Nephron progenitor cell (in vitro differentiated cells): ENCODE data around the gene RBM17.
"Not testable (repeated sequence)": the region's sequence is repeated elsewhere in the genome, so short reads cannot be mapped to it uniquely, and the experiment has no call there.

Experiments
- DNase-seq: peaks from one replicate; pipeline ENCODE4 v3.0.0; 2021
- H3K27ac Mint-ChIP-seq: 2 replicates; pipeline ENCODE4 v1.8.0; 2021; ENCODE audit warnings: mild to moderate bottlenecking, moderate library complexity, mixed read lengths
- H3K27me3 Mint-ChIP-seq: 2 replicates; pipeline ENCODE4 v1.8.0; 2021; ENCODE audit warnings: mild to moderate bottlenecking, low read depth, mixed read lengths; ENCODE audit not compliant: poor library complexity
- H3K36me3 Mint-ChIP-seq: 2 replicates; pipeline ENCODE4 v1.8.0; 2021; ENCODE audit warnings: low read depth, mixed read lengths
- H3K4me1 Mint-ChIP-seq: 2 replicates; pipeline ENCODE4 v1.8.0; 2021; ENCODE audit warnings: mixed read lengths
- H3K4me3 Mint-ChIP-seq: 2 replicates; pipeline ENCODE4 v1.8.0; 2021; ENCODE audit warnings: mild to moderate bottlenecking, moderate library complexity, mixed read lengths
- H3K9me3 Mint-ChIP-seq: 2 replicates; pipeline ENCODE4 v1.8.0; 2021; ENCODE audit warnings: mild to moderate bottlenecking, moderate library complexity, mixed read lengths
- CTCF ChIP-seq: fragments of 200-600 bp; sonication (generic); IDR thresholded peaks from 2 replicates; pipeline ENCODE4 v1.5.0; 2021; ENCODE audit warnings: antibody characterized with exemption

Gene RBM17

DNA sequence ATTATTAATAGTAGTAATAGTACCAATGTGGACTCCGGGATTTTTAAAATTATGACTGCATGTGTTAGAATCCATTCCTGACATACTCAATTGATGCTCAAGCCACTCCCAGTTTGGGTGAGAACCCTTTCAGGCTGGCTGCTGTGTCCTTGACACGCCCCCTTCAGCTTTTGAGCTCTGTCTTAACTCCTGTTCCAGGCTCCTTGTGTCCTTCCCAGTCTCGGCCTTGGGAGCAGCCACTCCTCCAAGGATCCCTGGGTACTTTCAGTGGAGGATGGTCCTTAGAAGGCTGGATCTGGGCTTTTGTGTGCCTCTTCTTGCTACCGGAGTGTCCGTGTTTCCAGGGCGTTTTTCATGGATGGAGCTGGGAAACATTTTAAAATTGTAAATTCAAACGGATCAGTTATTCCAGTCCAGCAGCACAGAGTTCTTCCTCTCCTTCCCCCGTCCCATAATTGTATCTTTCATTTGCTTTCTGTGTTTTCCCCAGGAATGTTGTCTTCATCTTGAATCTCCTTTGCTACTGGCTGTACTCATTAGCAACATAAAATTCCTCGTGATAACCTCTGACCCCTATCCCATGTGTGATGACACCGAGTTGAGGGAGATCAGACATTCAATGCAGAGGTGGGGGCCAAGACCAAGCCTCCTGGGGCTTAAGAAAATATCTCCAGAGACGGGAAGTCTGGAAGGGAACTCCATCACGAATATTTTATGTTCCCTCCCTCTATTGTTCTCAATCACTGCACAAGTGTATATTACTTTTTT lies 73.9 kb downstream of the RBM17 start:
- TF ChIP-seq CTCF = no peak
- peaks cover 35% of the 10 kb centered on the region for H3K4me1 Mint-ChIP-seq
- H3K27ac Mint-ChIP-seq = no peak overlapping the region
- no peaks in the 10 kb centered on the region for H3K9me3 Mint-ChIP-seq
- H3K4me3 Mint-ChIP-seq = peak overlapping the region; percentile 37
- no peak for DNase-seq
- no peaks in the 10 kb centered on the region for H3K27me3 Mint-ChIP-seq
- H3K36me3 Mint-ChIP-seq = peaks cover 28% of the 10 kb centered on the region

DNA sequence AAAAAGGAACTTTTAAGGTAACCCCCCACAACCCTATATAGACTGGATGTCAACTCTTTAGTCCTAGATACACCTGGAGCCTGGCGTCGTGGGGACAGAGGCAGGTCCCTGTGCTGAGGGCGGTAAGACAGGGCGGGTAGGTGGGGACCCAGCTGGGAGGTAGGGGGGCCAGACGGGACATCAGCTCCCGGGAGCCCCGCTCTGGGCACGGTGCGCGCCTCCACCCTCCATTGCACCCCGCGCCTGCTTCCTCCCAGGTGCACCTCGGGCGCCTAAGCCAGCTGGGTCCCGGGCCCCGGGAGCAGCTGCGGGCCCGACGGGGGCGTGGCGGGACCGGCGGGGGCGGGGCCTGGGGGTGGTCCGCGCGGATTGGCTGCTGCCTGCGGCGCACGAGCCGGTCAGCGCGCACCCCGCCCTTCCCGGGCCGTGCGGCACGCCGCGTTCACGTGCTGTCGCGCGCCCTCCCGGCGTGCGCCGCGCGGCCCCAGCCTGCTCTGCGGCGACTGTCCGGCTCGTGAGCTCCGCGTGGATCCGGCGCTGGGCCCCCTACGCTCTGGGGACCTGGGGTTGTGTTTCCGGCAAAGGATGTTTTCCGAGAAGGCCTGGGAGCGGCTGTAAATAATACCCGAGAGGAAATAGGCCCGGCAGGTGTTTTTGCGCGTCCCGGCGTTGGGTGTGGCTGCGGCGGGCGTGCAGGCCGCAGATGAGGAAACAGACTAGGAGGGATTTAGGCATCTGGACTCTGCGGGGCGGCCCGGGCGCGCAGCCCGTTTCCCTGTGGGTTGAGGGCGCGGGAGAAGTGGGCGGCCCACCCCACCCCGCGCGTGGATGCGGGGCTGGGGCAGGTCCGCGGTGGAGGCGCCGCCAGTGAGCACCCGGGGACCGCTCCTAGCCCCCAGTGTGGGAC lies 74.8 kb downstream of the RBM17 start:
- Mint-ChIP-seq H3K36me3 (peaks cover 29% of the 10 kb centered on the region), H3K27ac (peak overlapping the region; percentile 88), H3K27me3 (no peaks in the 10 kb centered on the region)

DNA sequence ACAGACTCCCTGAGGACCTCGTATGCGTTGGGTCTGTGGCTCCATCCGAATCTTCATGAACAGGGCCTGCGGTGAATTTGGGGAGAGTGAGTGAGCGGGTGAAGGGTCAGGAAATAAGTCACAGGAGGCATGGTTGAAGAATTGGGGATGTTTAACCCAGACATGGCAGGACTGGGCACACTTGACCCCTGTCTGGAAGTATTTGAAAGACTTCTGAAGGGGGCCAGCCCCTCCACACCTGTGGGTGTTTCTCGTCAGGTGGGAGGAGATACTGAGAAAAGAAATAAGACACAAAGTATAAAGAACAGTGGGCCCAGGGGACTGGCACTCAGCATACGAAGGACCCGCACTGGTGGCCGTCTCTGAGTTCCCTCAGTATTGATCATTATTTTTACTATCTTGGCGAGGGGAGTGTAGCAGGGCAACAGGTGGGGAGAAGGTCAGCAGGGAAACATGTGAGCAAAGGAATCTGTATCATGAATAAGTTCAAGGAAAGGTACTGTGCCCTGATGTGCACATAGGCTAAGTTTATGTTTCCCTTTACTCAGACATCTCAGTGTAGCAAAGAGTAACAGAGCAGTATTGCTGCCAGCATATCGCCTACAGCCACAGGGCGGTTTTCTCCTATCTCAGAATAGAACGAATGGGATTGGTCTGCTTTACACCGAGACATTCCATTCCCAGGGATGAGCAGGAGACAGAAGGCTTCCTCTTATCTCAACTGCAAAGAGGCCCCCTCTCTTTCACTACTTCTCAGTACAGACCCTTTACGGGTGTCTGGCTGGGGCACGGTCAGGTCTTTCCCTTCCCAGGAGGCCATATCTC lies 75.6 kb downstream of the RBM17 start:
- no peak for TF ChIP-seq CTCF
- no peak overlapping the region for H3K27ac Mint-ChIP-seq
- no peaks in the 10 kb centered on the region for H3K27me3 Mint-ChIP-seq
- no peak for DNase-seq
- H3K4me1 Mint-ChIP-seq = peaks cover 44% of the 10 kb centered on the region
- H3K36me3 Mint-ChIP-seq = peaks cover 26% of the 10 kb centered on the region
- peak overlapping the region; percentile 90 for H3K4me3 Mint-ChIP-seq
- no peaks in the 10 kb centered on the region for H3K9me3 Mint-ChIP-seq

More for the DNA sequence above, 74.8 kb downstream of the RBM17 start:
- Mint-ChIP-seq H3K4me1 (peaks cover 38% of the 10 kb centered on the region), H3K9me3 (no peaks in the 10 kb centered on the region), H3K4me3 (peak overlapping the region; percentile 90)
- no peak for TF ChIP-seq CTCF
- peak; percentile 88 for DNase-seq

DNA sequence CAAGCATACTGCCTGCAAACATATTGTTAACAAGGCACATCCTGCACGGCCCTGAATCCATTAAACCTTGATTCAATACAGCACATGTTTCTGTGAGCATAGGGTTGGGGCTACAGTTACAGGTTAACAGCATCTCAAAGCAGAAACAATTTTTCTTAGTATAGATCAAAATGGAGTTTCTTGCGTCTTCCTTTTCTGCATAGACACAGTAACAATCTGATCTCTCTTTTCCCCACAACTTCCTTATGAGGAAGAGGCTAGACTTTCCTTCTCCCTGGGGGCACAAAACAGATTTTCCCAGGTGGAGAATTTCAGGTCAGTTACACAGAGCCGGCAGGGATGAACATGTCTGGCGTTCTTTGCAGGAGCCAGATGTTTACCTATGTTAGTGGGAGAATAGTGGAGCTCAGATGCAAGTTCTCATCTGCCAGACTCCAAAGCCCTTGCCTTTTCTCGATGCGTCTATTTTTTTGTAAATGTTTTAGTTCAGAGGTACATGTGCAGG lies 76.4 kb downstream of the RBM17 start:
- H3K4me3 Mint-ChIP-seq = peak overlapping the region; percentile 90
- H3K27ac Mint-ChIP-seq = peak overlapping the region; percentile 56

GRCh38 chr10:6165933-6166332 lies 77.1 kb downstream of the RBM17 start:
- peaks cover 57% of the 10 kb centered on the region for H3K4me1 Mint-ChIP-seq

More for the DNA sequence above, 76.4 kb downstream of the RBM17 start:
- TF ChIP-seq CTCF = no peak
- Mint-ChIP-seq H3K36me3 (peaks cover 26% of the 10 kb centered on the region), H3K4me1 (peaks cover 52% of the 10 kb centered on the region), H3K9me3 (no peaks in the 10 kb centered on the region), H3K27me3 (no peaks in the 10 kb centered on the region)
- DNase-seq = no peak

More at GRCh38 chr10:6165933-6166332, 77.1 kb downstream of the RBM17 start:
- not testable (repeated sequence) for DNase-seq, H3K9me3 Mint-ChIP-seq, H3K27me3 Mint-ChIP-seq
- H3K4me3 Mint-ChIP-seq = peak overlapping the region; percentile 90
- peak overlapping the region; percentile 66 for H3K27ac Mint-ChIP-seq
- peaks cover 32% of the 10 kb centered on the region for H3K36me3 Mint-ChIP-seq
